ENCODE data around the gene BMP10.
A peak's percentile ranks its signal among the peaks of the same experiment; 100 is the strongest.

BMP10 gene

GRCh38 chr2:68857202-68857845 is 13.9 kb downstream of the BMP10 start:
- DNase-seq (no peak), ATAC-seq (replicated peaks) (no peak)
- H3K27me3 Mint-ChIP-seq: peaks cover 4 to 45% of the 10 kb centered on the region in 2 donors
- H3K27ac Mint-ChIP-seq: no peak overlapping the region
- H3K9me3 Mint-ChIP-seq: no peaks in the 10 kb centered on the region
- peaks cover 0 to 3% of the 10 kb centered on the region in 2 donors for H3K4me1 Mint-ChIP-seq (ENCODE audit: low read depth in 2 of 2)
- H3K4me3 Mint-ChIP-seq: no peak overlapping the region
- no peaks in the 10 kb centered on the region for H3K36me3 Mint-ChIP-seq (ENCODE audit: insufficient read depth)

GRCh38 chr2:68855550-68855949 is 15.6 kb downstream of the BMP10 start:
- no peaks in the 10 kb centered on the region for H3K9me3 Mint-ChIP-seq
- no peak for DNase-seq
- ATAC-seq (replicated peaks): no peak
- no peak overlapping the region for H3K27ac Mint-ChIP-seq
- no peak overlapping the region for H3K4me3 Mint-ChIP-seq
- H3K36me3 Mint-ChIP-seq (ENCODE audit: insufficient read depth): no peaks in the 10 kb centered on the region
- peaks cover 4 to 51% of the 10 kb centered on the region in 2 donors for H3K27me3 Mint-ChIP-seq
- H3K4me1 Mint-ChIP-seq (ENCODE audit: low read depth in 2 of 2): peaks cover 0 to 3% of the 10 kb centered on the region in 2 donors

GRCh38 chr2:68854476-68854875 is 16.7 kb downstream of the BMP10 start:
- Mint-ChIP-seq H3K4me1 (ENCODE audit: low read depth in 2 of 2) (peaks cover 0 to 3% of the 10 kb centered on the region in 2 donors), H3K27me3 (peaks cover 7 to 54% of the 10 kb centered on the region in 2 donors), H3K9me3 (no peaks in the 10 kb centered on the region), H3K36me3 (ENCODE audit: insufficient read depth) (no peaks in the 10 kb centered on the region), H3K4me3 (no peak overlapping the region), H3K27ac (no peak overlapping the region)
- no peak for ATAC-seq (replicated peaks)
- DNase-seq: no peak

- H3K36me3 Mint-ChIP-seq (ENCODE audit: insufficient read depth): no peaks in the 10 kb centered on the region
- no peak overlapping the region for H3K27ac Mint-ChIP-seq
Observed at GRCh38 chr2:68853915-68854314, 17.3 kb downstream of the BMP10 start.

GRCh38 chr2:68853035-68853434 is 18.2 kb downstream of the BMP10 start:
- no peak for ATAC-seq (replicated peaks)
- H3K4me1 Mint-ChIP-seq (ENCODE audit: low read depth in 2 of 2): peaks cover 0 to 3% of the 10 kb centered on the region in 2 donors
- H3K9me3 Mint-ChIP-seq: no peaks in the 10 kb centered on the region
- no peak for DNase-seq
- peaks cover 16 to 64% of the 10 kb centered on the region in 2 donors for H3K27me3 Mint-ChIP-seq
- no peaks in the 10 kb centered on the region for H3K36me3 Mint-ChIP-seq (ENCODE audit: insufficient read depth)
- H3K4me3 Mint-ChIP-seq: no peak overlapping the region
- no peak overlapping the region for H3K27ac Mint-ChIP-seq

More at GRCh38 chr2:68853915-68854314, 17.3 kb downstream of the BMP10 start:
- peaks cover 0 to 3% of the 10 kb centered on the region in 2 donors for H3K4me1 Mint-ChIP-seq (ENCODE audit: low read depth in 2 of 2)
- H3K9me3 Mint-ChIP-seq: no peaks in the 10 kb centered on the region
- DNase-seq (no peak), ATAC-seq (replicated peaks) (no peak)
- H3K27me3 Mint-ChIP-seq: peaks cover 10 to 58% of the 10 kb centered on the region in 2 donors
- H3K4me3 Mint-ChIP-seq: no peak overlapping the region

GRCh38 chr2:68850524-68850923 is 20.7 kb downstream of the BMP10 start:
- H3K27ac Mint-ChIP-seq: no peak overlapping the region

GRCh38 chr2:68849579-68850030 is 21.6 kb downstream of the BMP10 start:
- no peak for ATAC-seq (replicated peaks)
- Mint-ChIP-seq H3K36me3 (ENCODE audit: insufficient read depth) (no peaks in the 10 kb centered on the region), H3K27me3 (peaks cover 33 to 63% of the 10 kb centered on the region in 2 donors), H3K9me3 (no peaks in the 10 kb centered on the region), H3K27ac (no peak overlapping the region), H3K4me1 (ENCODE audit: low read depth in 2 of 2) (peaks cover 0 to 3% of the 10 kb centered on the region in 2 donors), H3K4me3 (no peak overlapping the region)
- no peak for DNase-seq

More at GRCh38 chr2:68850524-68850923, 20.7 kb downstream of the BMP10 start:
- Mint-ChIP-seq H3K36me3 (ENCODE audit: insufficient read depth) (no peaks in the 10 kb centered on the region), H3K9me3 (no peaks in the 10 kb centered on the region), H3K4me1 (ENCODE audit: low read depth in 2 of 2) (peaks cover 0 to 3% of the 10 kb centered on the region in 2 donors), H3K27me3 (peaks cover 33 to 72% of the 10 kb centered on the region in 2 donors), H3K4me3 (no peak overlapping the region)
- no peak for DNase-seq
- no peak for ATAC-seq (replicated peaks)

GRCh38 chr2:68847751-68848150 is 23.4 kb downstream of the BMP10 start:
- H3K9me3 Mint-ChIP-seq: no peaks in the 10 kb centered on the region
- peaks cover 29 to 51% of the 10 kb centered on the region in 2 donors for H3K27me3 Mint-ChIP-seq
- H3K4me1 Mint-ChIP-seq (ENCODE audit: low read depth in 2 of 2): no peaks in the 10 kb centered on the region
- ATAC-seq (replicated peaks) (no peak), DNase-seq (no peak)
- no peak overlapping the region for H3K27ac Mint-ChIP-seq
- H3K4me3 Mint-ChIP-seq: no peak overlapping the region
- no peaks in the 10 kb centered on the region for H3K36me3 Mint-ChIP-seq (ENCODE audit: insufficient read depth)

- Mint-ChIP-seq H3K36me3 (ENCODE audit: insufficient read depth) (no peaks in the 10 kb centered on the region), H3K27ac (no peak overlapping the region), H3K27me3 (peaks cover 29 to 50% of the 10 kb centered on the region in 2 donors), H3K9me3 (no peaks in the 10 kb centered on the region), H3K4me1 (ENCODE audit: low read depth in 2 of 2) (no peaks in the 10 kb centered on the region), H3K4me3 (no peak overlapping the region)
- ATAC-seq (replicated peaks) (no peak), DNase-seq (no peak)
Observed at GRCh38 chr2:68846091-68846490, 25.1 kb downstream of the BMP10 start.

GRCh38 chr2:68845043-68845442 is 26.2 kb downstream of the BMP10 start:
- H3K27ac Mint-ChIP-seq: no peak overlapping the region

GRCh38 chr2:68839260-68839833 is 31.9 kb downstream of the BMP10 start:
- peak; percentile 12 to 26 (median 13) for DNase-seq
- Mint-ChIP-seq H3K36me3 (ENCODE audit: insufficient read depth) (no peaks in the 10 kb centered on the region), H3K27me3 (no peaks in the 10 kb centered on the region), H3K4me1 (ENCODE audit: low read depth in 2 of 2) (peaks cover 0 to 3% of the 10 kb centered on the region in 2 donors), H3K27ac (no peak overlapping the region), H3K9me3 (no peaks in the 10 kb centered on the region), H3K4me3 (no peak overlapping the region)
- no peak for ATAC-seq (replicated peaks)

More at GRCh38 chr2:68845043-68845442, 26.2 kb downstream of the BMP10 start:
- H3K4me1 Mint-ChIP-seq (ENCODE audit: low read depth in 2 of 2): no peaks in the 10 kb centered on the region
- H3K36me3 Mint-ChIP-seq (ENCODE audit: insufficient read depth): no peaks in the 10 kb centered on the region
- H3K27me3 Mint-ChIP-seq: peaks cover 29 to 39% of the 10 kb centered on the region in 2 donors
- no peaks in the 10 kb centered on the region for H3K9me3 Mint-ChIP-seq
- no peak overlapping the region for H3K4me3 Mint-ChIP-seq
- DNase-seq (no peak), ATAC-seq (replicated peaks) (no peak)

- H3K27ac Mint-ChIP-seq: no peak overlapping the region
- ATAC-seq (replicated peaks): no peak
- DNase-seq: no peak
- no peak overlapping the region for H3K4me3 Mint-ChIP-seq
- no peaks in the 10 kb centered on the region for H3K27me3 Mint-ChIP-seq
- peaks cover 0 to 3% of the 10 kb centered on the region in 2 donors for H3K4me1 Mint-ChIP-seq (ENCODE audit: low read depth in 2 of 2)
- H3K9me3 Mint-ChIP-seq: no peaks in the 10 kb centered on the region
- H3K36me3 Mint-ChIP-seq (ENCODE audit: insufficient read depth): no peaks in the 10 kb centered on the region
Observed at GRCh38 chr2:68838641-68839040, 32.6 kb downstream of the BMP10 start.

GRCh38 chr2:68837861-68838341 is 33.3 kb downstream of the BMP10 start:
- no peaks in the 10 kb centered on the region for H3K36me3 Mint-ChIP-seq (ENCODE audit: insufficient read depth)
- H3K27ac Mint-ChIP-seq: no peak overlapping the region
- H3K4me1 Mint-ChIP-seq (ENCODE audit: low read depth in 2 of 2): peaks cover 0 to 6% of the 10 kb centered on the region in 2 donors
- no peak overlapping the region for H3K4me3 Mint-ChIP-seq
- ATAC-seq (replicated peaks): no peak
- no peaks in the 10 kb centered on the region for H3K27me3 Mint-ChIP-seq
- DNase-seq: no peak
- no peaks in the 10 kb centered on the region for H3K9me3 Mint-ChIP-seq

All from effector memory CD8-positive, alpha-beta T cell (primary cell).